Measurements from ENCODE around the gene C1orf198.

- TF ChIP-seq, protein P1, sequence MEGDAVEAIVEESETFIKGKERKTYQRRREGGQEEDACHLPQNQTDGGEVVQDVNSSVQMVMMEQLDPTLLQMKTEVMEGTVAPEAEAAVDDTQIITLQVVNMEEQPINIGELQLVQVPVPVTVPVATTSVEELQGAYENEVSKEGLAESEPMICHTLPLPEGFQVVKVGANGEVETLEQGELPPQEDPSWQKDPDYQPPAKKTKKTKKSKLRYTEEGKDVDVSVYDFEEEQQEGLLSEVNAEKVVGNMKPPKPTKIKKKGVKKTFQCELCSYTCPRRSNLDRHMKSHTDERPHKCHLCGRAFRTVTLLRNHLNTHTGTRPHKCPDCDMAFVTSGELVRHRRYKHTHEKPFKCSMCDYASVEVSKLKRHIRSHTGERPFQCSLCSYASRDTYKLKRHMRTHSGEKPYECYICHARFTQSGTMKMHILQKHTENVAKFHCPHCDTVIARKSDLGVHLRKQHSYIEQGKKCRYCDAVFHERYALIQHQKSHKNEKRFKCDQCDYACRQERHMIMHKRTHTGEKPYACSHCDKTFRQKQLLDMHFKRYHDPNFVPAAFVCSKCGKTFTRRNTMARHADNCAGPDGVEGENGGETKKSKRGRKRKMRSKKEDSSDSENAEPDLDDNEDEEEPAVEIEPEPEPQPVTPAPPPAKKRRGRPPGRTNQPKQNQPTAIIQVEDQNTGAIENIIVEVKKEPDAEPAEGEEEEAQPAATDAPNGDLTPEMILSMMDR (IDR thresholded peaks at IDR 0.05) = no peak
- TF ChIP-seq POLR2A (IDR thresholded peaks at IDR 0.05) = no peak
Measured at GRCh38 chr1:230807029-230807428, 61.3 kb downstream of the C1orf198 start.
